GM23248 (cell line): ENCODE measurements around the gene MPPED2.

Experiments used
- EZH2 ChIP-seq: fragments of 200-600 bp; sonication (generic); IDR thresholded peaks from 2 replicates; pipeline ENCODE4 v1.6.1; 2018; ENCODE audit warnings: antibody characterized with exemption, mild to moderate bottlenecking; ENCODE audit not compliant: insufficient read depth, poor library complexity, severe bottlenecking
- EZH2phosphoT487 ChIP-seq: fragments of 200-600 bp; sonication (generic); IDR thresholded peaks from 2 replicates; pipeline ENCODE4 v1.6.1; 2018; ENCODE audit warnings: antibody characterized with exemption, moderate library complexity, mild to moderate bottlenecking, low read depth; ENCODE audit not compliant: insufficient read depth

DNA sequence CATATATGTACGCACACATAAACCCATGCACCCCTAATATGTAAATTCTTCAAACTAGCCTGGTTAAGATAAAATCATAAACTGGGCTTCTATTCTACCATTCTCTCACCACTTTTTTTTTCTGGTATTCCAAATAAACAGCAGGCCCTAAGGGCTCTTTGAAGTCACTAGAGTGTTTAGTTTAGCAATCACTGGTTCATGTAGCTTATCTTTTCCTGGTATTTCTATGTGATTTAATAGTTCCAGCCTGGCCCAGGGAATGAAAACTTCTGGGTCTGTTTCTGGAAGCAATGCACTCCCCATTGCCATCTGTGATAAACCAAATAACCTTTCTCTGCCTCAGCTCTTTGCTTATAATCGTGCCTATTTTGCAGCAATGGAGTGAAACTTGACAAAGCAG is 10.7 kb upstream of the MPPED2 start:
- no peak for TF ChIP-seq EZH2
- TF ChIP-seq EZH2phosphoT487, result no peak
